Small intestine (tissue), 7 donors: ENCODE measurements around the gene TAF1A. TPM values are rescaled to one million over a fixed set of nuclear protein-coding genes. Genes with fewer than 3 reads are reported as not detected.

Source experiments
- DNase-seq, 2 donors: peaks; one replicate each; pipeline versions ENCODE4 v3.0.0 to v3.0.0-alpha.2; 2013
- FAIRE-seq: peaks from 2 replicates; lab custom pipeline; 2012; peaks lifted over from hg19 to GRCh38; lab: Jason Lieb, UNC
- H3K27ac ChIP-seq, 3 donors: one replicate each; pipeline ENCODE4 v1.5.1; 2013; ENCODE audit warnings: low read length in 2 of 3, mild to moderate bottlenecking in 2 of 3, control low read depth in 1 of 3, inconsistent platforms in 1 of 3, low read depth in 1 of 3, moderate library complexity in 1 of 3
- H3K27me3 ChIP-seq, 3 donors: one replicate each; pipeline ENCODE4 v1.6.1; 2013; ENCODE audit warnings: low read length in 3 of 3, inconsistent platforms in 1 of 3; ENCODE audit not compliant: control insufficient read depth in 3 of 3, insufficient read depth in 3 of 3
- H3K36me3 ChIP-seq, 3 donors: one replicate each; pipeline ENCODE4 v1.6.1; 2013; ENCODE audit warnings: low read length in 3 of 3, inconsistent platforms in 1 of 3, low read depth in 1 of 3, mild to moderate bottlenecking in 1 of 3, moderate library complexity in 1 of 3; ENCODE audit not compliant: control insufficient read depth in 3 of 3, insufficient read depth in 2 of 3
- H3K4me1 ChIP-seq, 3 donors: one replicate each; pipeline ENCODE4 v1.6.1; 2013; ENCODE audit warnings: low read length in 2 of 3, inconsistent platforms in 1 of 3, low read depth in 1 of 3, mild to moderate bottlenecking in 1 of 3, moderate library complexity in 1 of 3; ENCODE audit not compliant: control insufficient read depth in 3 of 3, insufficient read depth in 2 of 3
- H3K4me3 ChIP-seq, 3 donors: one replicate each; pipeline ENCODE4 v1.5.1; 2013; ENCODE audit warnings: low read length in 3 of 3, control low read depth in 1 of 3, inconsistent platforms in 1 of 3, low read depth in 1 of 3, mild to moderate bottlenecking in 1 of 3, moderate library complexity in 1 of 3
- H3K9me3 ChIP-seq, 2 donors: one replicate each; pipeline ENCODE4 v1.6.1; 2013; ENCODE audit warnings: low read depth in 1 of 2, low read length in 1 of 2; ENCODE audit not compliant: control insufficient read depth in 2 of 2, insufficient read depth in 1 of 2
- WGBS, 3 donors: extraction: QIAGEN DNeasy Blood & Tissue Kit; methylation state at CpG; one replicate each; pipeline ENCODE4 v1.1.7; 2013; 5-methylcytosine and 5-hydroxymethylcytosine counted together
- polyA plus RNA-seq, 4 donors: library from polyadenylated mRNA; stranded (reverse) in 3 of 4; unstranded in 1 of 4; fragments of 200-250 nt in 3 of 4; fragments of 120-200 nt in 1 of 4; gene quantifications; one replicate each; pipeline versions ENCODE4 v1.2.1 to v1.2.3, GENCODE V29; 2013
- donor health status: healthy with polysubstance abuse.
- donor health status: control.
- donor health status: control.
- donor health status: Bipolar disorder and iron deficiency.
- donor health status: healthy.

The TAF1A gene
- polyA plus RNA-seq, 4 donors: 0.45 to 12.3 (median 2.4) TPM

- FAIRE-seq: no peak
- WGBS, 3 donors: 82 to 86% (median 84%) methylated on average over 8 of the region's 8 CpGs
- no peaks in the 10 kb centered on the region for H3K36me3 ChIP-seq
- DNase-seq: no peak
- peaks cover 0 to 11% of the 10 kb centered on the region in 2 donors for H3K9me3 ChIP-seq
- H3K27me3 ChIP-seq: no peaks in the 10 kb centered on the region
- peaks cover 0 to 3% (median 0%) of the 10 kb centered on the region in 3 donors for H3K4me1 ChIP-seq
- H3K4me3 ChIP-seq: no peak overlapping the region
- H3K27ac ChIP-seq: no peak overlapping the region
These were observed 67.4 kb downstream of the TAF1A start for GRCh38 chr1:222522105-222522915.

- Histone ChIP-seq H3K4me1 (peaks cover 0 to 3% (median 0%) of the 10 kb centered on the region in 3 donors), H3K36me3 (no peaks in the 10 kb centered on the region), H3K9me3 (peaks cover 0 to 11% of the 10 kb centered on the region in 2 donors), H3K4me3 (no peak overlapping the region), H3K27ac (no peak overlapping the region), H3K27me3 (no peaks in the 10 kb centered on the region)
- DNase-seq (peak in 1 of 2 donors; percentile 65), FAIRE-seq (no peak)
- WGBS, 3 donors: 51 to 69% (median 67%) methylated on average over 7 of the region's 7 CpGs
These were observed 68.2 kb downstream of the TAF1A start for GRCh38 chr1:222521299-222522104.

Other genes starting within 250 kb of the TAF1A start
- under 1 TPM in 2 of 4 donors, not detected in 2; 0.04 to 0.30 TPM for gene HHIPL2, start 41.8 kb downstream of the TAF1A start, polyA plus RNA-seq
- 10 to 100 TPM; 14.3 to 58.8 (median 23.0) TPM for gene MIA3, start 28.2 kb upstream of the TAF1A start, polyA plus RNA-seq
- gene AIDA, start 122.6 kb upstream of the TAF1A start, polyA plus RNA-seq: 10 to 100 TPM; 26.5 to 38.1 (median 30.9) TPM
- 10 to 100 TPM; 22.0 to 43.3 (median 25.2) TPM for gene BROX, start 122.6 kb upstream of the TAF1A start, polyA plus RNA-seq
- 10 to 100 TPM in 1 of 4 donors, 1 to 10 TPM in 3; 3.8 to 16.5 (median 8.5) TPM for gene FAM177B, start 147.3 kb upstream of the TAF1A start, polyA plus RNA-seq
- 1 to 10 TPM; 2.3 to 7.5 (median 3.3) TPM for gene DISP1, start 225.1 kb upstream of the TAF1A start, polyA plus RNA-seq